Measurements from ENCODE around the gene GCC1.

The GCC1 gene

DNA sequence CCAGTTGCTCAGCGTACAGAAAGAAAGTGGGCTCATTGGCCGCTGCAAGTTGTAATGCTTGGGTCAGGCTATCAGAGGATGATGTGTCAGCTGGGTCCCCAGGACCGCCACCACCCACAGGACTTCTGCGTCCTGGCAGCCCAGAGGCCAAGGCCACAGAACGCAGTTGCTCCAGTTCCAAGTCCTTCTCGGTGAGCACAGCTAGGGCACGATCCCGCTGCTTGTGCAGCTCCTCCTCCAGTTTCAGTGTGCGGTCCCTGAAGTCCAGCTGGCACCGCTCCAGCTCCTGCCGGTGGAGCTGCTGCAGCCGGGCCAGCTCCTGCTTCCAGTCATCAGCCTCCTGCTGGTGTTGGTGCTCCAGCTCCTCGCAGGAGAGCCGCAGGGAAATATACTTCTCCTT is 3.0 kb downstream of the GCC1 start:
- TF ChIP-seq SIN3A (IDR thresholded peaks at IDR 0.05; ENCODE audit: borderline replicate concordance, insufficient read depth, low read length) = no peak
- no peak for TF ChIP-seq TAF1 (IDR thresholded peaks at IDR 0.05; ENCODE audit: borderline replicate concordance, insufficient read depth, low read length)
- no peak for TF ChIP-seq POLR2AphosphoS5 (IDR thresholded peaks at IDR 0.05; ENCODE audit: low read depth, low read length)
- TF ChIP-seq, protein P1, sequence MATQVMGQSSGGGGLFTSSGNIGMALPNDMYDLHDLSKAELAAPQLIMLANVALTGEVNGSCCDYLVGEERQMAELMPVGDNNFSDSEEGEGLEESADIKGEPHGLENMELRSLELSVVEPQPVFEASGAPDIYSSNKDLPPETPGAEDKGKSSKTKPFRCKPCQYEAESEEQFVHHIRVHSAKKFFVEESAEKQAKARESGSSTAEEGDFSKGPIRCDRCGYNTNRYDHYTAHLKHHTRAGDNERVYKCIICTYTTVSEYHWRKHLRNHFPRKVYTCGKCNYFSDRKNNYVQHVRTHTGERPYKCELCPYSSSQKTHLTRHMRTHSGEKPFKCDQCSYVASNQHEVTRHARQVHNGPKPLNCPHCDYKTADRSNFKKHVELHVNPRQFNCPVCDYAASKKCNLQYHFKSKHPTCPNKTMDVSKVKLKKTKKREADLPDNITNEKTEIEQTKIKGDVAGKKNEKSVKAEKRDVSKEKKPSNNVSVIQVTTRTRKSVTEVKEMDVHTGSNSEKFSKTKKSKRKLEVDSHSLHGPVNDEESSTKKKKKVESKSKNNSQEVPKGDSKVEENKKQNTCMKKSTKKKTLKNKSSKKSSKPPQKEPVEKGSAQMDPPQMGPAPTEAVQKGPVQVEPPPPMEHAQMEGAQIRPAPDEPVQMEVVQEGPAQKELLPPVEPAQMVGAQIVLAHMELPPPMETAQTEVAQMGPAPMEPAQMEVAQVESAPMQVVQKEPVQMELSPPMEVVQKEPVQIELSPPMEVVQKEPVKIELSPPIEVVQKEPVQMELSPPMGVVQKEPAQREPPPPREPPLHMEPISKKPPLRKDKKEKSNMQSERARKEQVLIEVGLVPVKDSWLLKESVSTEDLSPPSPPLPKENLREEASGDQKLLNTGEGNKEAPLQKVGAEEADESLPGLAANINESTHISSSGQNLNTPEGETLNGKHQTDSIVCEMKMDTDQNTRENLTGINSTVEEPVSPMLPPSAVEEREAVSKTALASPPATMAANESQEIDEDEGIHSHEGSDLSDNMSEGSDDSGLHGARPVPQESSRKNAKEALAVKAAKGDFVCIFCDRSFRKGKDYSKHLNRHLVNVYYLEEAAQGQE (IDR thresholded peaks at IDR 0.05; ENCODE audit: insufficient read depth in 1 of 2, low read depth in 2 of 2, low read length in 2 of 2) = no peak
- no peak for TF ChIP-seq FOXP2 (optimal IDR thresholded peaks at IDR 0.05; ENCODE audit: borderline replicate concordance, extremely low read depth, extremely low read length, insufficient read depth)

GRCh38 chr7:127581716-127582115 is 3.7 kb downstream of the GCC1 start:
- TF ChIP-seq TAF1 (IDR thresholded peaks at IDR 0.05; ENCODE audit: borderline replicate concordance, insufficient read depth, low read length) (no peak), SIN3A (IDR thresholded peaks at IDR 0.05; ENCODE audit: borderline replicate concordance, insufficient read depth, low read length) (no peak), POLR2AphosphoS5 (IDR thresholded peaks at IDR 0.05; ENCODE audit: low read depth, low read length) (no peak), FOXP2 (optimal IDR thresholded peaks at IDR 0.05; ENCODE audit: borderline replicate concordance, extremely low read depth, extremely low read length, insufficient read depth) (no peak)
- TF ChIP-seq, protein P1 (IDR thresholded peaks at IDR 0.05; ENCODE audit: insufficient read depth in 1 of 2, low read depth in 2 of 2, low read length in 2 of 2) = no peak

DNA sequence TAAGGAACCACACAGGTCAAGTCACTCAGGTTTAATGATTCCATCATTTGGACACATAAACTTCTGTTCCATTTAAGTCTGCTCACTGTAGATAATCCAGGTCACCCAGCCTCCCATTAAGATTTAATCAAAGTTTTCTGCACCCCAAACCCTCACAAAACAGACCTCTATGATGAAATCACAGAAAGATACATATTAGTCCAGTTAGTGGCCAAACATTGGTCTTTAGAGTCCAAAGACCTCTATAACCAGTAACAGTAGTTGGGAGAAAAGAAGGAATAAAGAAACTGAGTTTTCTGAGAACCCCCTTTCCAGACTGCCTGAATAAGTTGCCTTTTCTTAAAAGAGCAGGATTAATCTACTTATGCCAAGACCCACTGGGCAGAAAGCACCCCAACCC is 4.8 kb downstream of the GCC1 start:
- TF ChIP-seq FOXP2 (optimal IDR thresholded peaks at IDR 0.05; ENCODE audit: borderline replicate concordance, extremely low read depth, extremely low read length, insufficient read depth) = no peak
- TF ChIP-seq TAF1 (IDR thresholded peaks at IDR 0.05; ENCODE audit: borderline replicate concordance, insufficient read depth, low read length) = no peak
- no peak for TF ChIP-seq POLR2AphosphoS5 (IDR thresholded peaks at IDR 0.05; ENCODE audit: low read depth, low read length)

DNA sequence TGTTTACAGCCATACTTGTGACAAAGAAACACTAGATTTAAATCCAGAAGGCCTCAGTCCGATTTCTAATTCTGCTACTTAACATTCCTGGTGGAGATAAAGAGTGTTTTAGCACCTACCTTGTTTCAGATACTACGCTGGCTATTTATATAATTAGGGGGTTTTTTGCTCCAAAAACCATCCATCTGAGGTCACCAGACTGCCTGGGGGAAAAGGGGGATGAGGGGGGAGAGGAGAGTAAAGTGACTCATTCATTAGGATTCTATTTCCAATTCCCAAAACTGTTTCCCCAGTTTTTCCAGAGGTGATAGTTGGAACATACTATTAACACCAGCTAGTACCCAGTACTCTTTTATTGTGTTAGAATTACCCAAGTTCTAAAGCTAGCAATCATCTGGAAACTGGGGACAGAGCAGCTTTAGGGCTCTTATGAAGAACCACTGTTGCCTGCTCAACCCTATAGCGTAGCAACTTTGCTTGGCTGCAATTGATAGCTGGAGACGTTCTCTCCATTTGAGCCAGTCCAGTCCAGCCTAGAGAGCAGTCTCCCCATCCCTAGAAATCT is 6.6 kb downstream of the GCC1 start:
- TF ChIP-seq FOXP2 (optimal IDR thresholded peaks at IDR 0.05; ENCODE audit: borderline replicate concordance, extremely low read depth, extremely low read length, insufficient read depth) = no peak
- no peak for TF ChIP-seq TAF1 (IDR thresholded peaks at IDR 0.05; ENCODE audit: borderline replicate concordance, insufficient read depth, low read length)
- no peak for TF ChIP-seq SIN3A (IDR thresholded peaks at IDR 0.05; ENCODE audit: borderline replicate concordance, insufficient read depth, low read length)
- TF ChIP-seq, protein P1 (IDR thresholded peaks at IDR 0.05; ENCODE audit: insufficient read depth in 1 of 2, low read depth in 2 of 2, low read length in 2 of 2) = no peak
- TF ChIP-seq POLR2AphosphoS5 (IDR thresholded peaks at IDR 0.05; ENCODE audit: low read depth, low read length) = no peak

- TF ChIP-seq, protein P1 (IDR thresholded peaks at IDR 0.05; ENCODE audit: insufficient read depth in 1 of 2, low read depth in 2 of 2, low read length in 2 of 2) = no peak
- TF ChIP-seq POLR2AphosphoS5 (IDR thresholded peaks at IDR 0.05; ENCODE audit: low read depth, low read length) (no peak), TAF1 (IDR thresholded peaks at IDR 0.05; ENCODE audit: borderline replicate concordance, insufficient read depth, low read length) (no peak), SIN3A (IDR thresholded peaks at IDR 0.05; ENCODE audit: borderline replicate concordance, insufficient read depth, low read length) (no peak), FOXP2 (optimal IDR thresholded peaks at IDR 0.05; ENCODE audit: borderline replicate concordance, extremely low read depth, extremely low read length, insufficient read depth) (no peak)
These were observed 7.2 kb downstream of the GCC1 start for GRCh38 chr7:127578036-127578684.

Data from PFSK-1 (cell line).